GM23338 (cell line): ENCODE measurements around the gene CERK. TPM values are rescaled to one million over a fixed set of nuclear protein-coding genes. Genes with fewer than 3 reads are reported as not detected.

ENCODE experiments used
- ATAC-seq: fragments of 200-7000 bp; cut with Tn5 transposase; 3 replicates; pipeline ENCODE4 v1.9.1; 2020
- DNase-seq: peaks from one replicate; pipeline ENCODE4 v3.0.0-alpha.2; 2015; ENCODE audit warnings: low spot score
- H2AFZ ChIP-seq: fragments of 200-600 bp; sonication (generic); 2 replicates; pipeline ENCODE4 v1.8.0; 2016; ENCODE audit warnings: antibody characterized with exemption, mild to moderate bottlenecking, moderate library complexity
- H3F3A ChIP-seq: fragments of 200-600 bp; sonication (generic); replicated peaks from 2 replicates; pipeline ENCODE4 v1.8.0; 2017; ENCODE audit warnings: antibody characterized with exemption, mixed run types, low read depth
- H3K27ac ChIP-seq: fragments of 200-600 bp; sonication (generic); 2 replicates; pipeline ENCODE4 v1.6.1; 2016; ENCODE audit warnings: low read depth
- H3K27me3 ChIP-seq: fragments of 200-600 bp; sonication (generic); 2 replicates; pipeline ENCODE4 v1.8.0; 2016; ENCODE audit warnings: mild to moderate bottlenecking, mixed run types, moderate library complexity; ENCODE audit not compliant: insufficient read depth
- H3K36me3 ChIP-seq: fragments of 200-600 bp; sonication (generic); 2 replicates; pipeline ENCODE4 v1.8.0; 2016; ENCODE audit warnings: mild to moderate bottlenecking; ENCODE audit not compliant: insufficient read depth
- H3K4me1 ChIP-seq: fragments of 200-600 bp; sonication (generic); 2 replicates; pipeline ENCODE4 v1.8.0; 2016; ENCODE audit warnings: mild to moderate bottlenecking, moderate library complexity; ENCODE audit not compliant: insufficient read depth
- H3K4me2 ChIP-seq: fragments of 200-600 bp; sonication (generic); 2 replicates; pipeline ENCODE4 v1.7.1; 2017; ENCODE audit warnings: mixed run types
- H3K4me3 ChIP-seq: fragments of 200-600 bp; sonication (generic); 2 replicates; pipeline ENCODE4 v1.6.1; 2016; ENCODE audit warnings: mixed run types
- H3K79me2 ChIP-seq: fragments of 200-600 bp; sonication (generic); replicated peaks from 2 replicates; pipeline ENCODE4 v1.8.0; 2017; ENCODE audit warnings: mild to moderate bottlenecking; ENCODE audit not compliant: insufficient read depth
- H3K9me2 ChIP-seq: fragments of 200-600 bp; sonication (generic); 2 replicates; pipeline ENCODE4 v1.8.0; 2017; ENCODE audit not compliant: insufficient read depth
- H4K20me1 ChIP-seq: fragments of 200-600 bp; sonication (generic); replicated peaks from 2 replicates; pipeline ENCODE4 v1.8.0; 2017; ENCODE audit warnings: mild to moderate bottlenecking; ENCODE audit not compliant: insufficient read depth
- H3K27ac Mint-ChIP-seq: 2 replicates; pipeline ENCODE4 v1.8.0; 2020; ENCODE audit warnings: inconsistent platforms, mild to moderate bottlenecking, moderate library complexity, mixed read lengths
- H3K27me3 Mint-ChIP-seq: 3 replicates; pipeline ENCODE4 v1.8.0; 2022; ENCODE audit warnings: low read depth, mild to moderate bottlenecking, moderate library complexity, mixed read lengths, inconsistent platforms; ENCODE audit not compliant: insufficient read depth, poor library complexity
- H3K36me3 Mint-ChIP-seq: 3 replicates; pipeline ENCODE4 v1.8.0; 2021; ENCODE audit warnings: low read depth, mild to moderate bottlenecking, inconsistent platforms, moderate library complexity, mixed read lengths
- H3K4me1 Mint-ChIP-seq: 3 replicates; pipeline ENCODE4 v1.8.0; 2020; ENCODE audit warnings: mild to moderate bottlenecking, inconsistent platforms, mixed read lengths
- H3K4me3 Mint-ChIP-seq: 3 replicates; pipeline ENCODE4 v1.8.0; 2021; ENCODE audit warnings: moderate library complexity, mild to moderate bottlenecking, inconsistent platforms, mixed read lengths
- H3K9me3 Mint-ChIP-seq: 3 replicates; pipeline ENCODE4 v1.8.0; 2020; ENCODE audit warnings: moderate library complexity, mild to moderate bottlenecking, inconsistent platforms, mixed read lengths
- CREB1 ChIP-seq: fragments of 250-450 bp; sonication (Bioruptor Pico); IDR thresholded peaks from 2 replicates; pipeline ENCODE4 v1.5.0; 2020; ENCODE audit warnings: low read depth, mild to moderate bottlenecking, moderate library complexity
- EZH2 ChIP-seq: fragments of 200-600 bp; sonication (generic); IDR thresholded peaks from one replicate; pipeline ENCODE4 v1.8.0; 2017; ENCODE audit warnings: antibody characterized with exemption, mild to moderate bottlenecking, low read depth; ENCODE audit not compliant: unreplicated experiment
- EZH2phosphoT487 ChIP-seq: fragments of 200-600 bp; sonication (generic); IDR thresholded peaks from one replicate; pipeline ENCODE4 v1.8.1; 2018; ENCODE audit warnings: antibody characterized with exemption; ENCODE audit not compliant: unreplicated experiment
- JUNB ChIP-seq: IDR thresholded peaks from one replicate; pipeline ENCODE4 v1.6.1; 2016; ENCODE audit warnings: antibody characterized with exemption; ENCODE audit not compliant: unreplicated experiment
- NANOG ChIP-seq: IDR thresholded peaks from 2 replicates; pipeline ENCODE4 v1.6.1; 2016; ENCODE audit warnings: antibody characterized with exemption, borderline replicate concordance
- POLR2AphosphoS5 ChIP-seq: IDR thresholded peaks from 2 replicates; pipeline ENCODE4 v1.6.1; 2016; ENCODE audit warnings: antibody characterized with exemption, low read depth
- STAT1 ChIP-seq: IDR thresholded peaks from one replicate; pipeline ENCODE4 v1.6.1; 2016; ENCODE audit warnings: antibody characterized with exemption; ENCODE audit not compliant: unreplicated experiment
- ZNF114 ChIP-seq: fragments of 250-450 bp; sonication (Bioruptor Pico); IDR thresholded peaks from 2 replicates; pipeline ENCODE4 v1.5.0; 2020; ENCODE audit warnings: mild to moderate bottlenecking, moderate library complexity
- ZNF331 ChIP-seq: fragments of 250-450 bp; sonication (Bioruptor Pico); IDR thresholded peaks from 2 replicates; pipeline ENCODE4 v1.5.0; 2020; ENCODE audit warnings: low read depth, mild to moderate bottlenecking, moderate library complexity
- polyA plus RNA-seq: library from polyadenylated mRNA; unstranded; fragments of >200 nt; fragmentation: Nextera tagmentation; extraction: Ambion mirVana; gene quantifications from 2 replicates; pipeline ENCODE4 v1.2.1, GENCODE V29; 2016
- total RNA-seq: library from RNA; depleted of rRNA; stranded (reverse); fragments of >200 nt; shearing (Covaris generic); gene quantifications from 2 replicates; pipeline ENCODE4 v1.2.3, GENCODE V29; 2014
- TF ChIP-seq, protein P1 (sequence below): IDR thresholded peaks from 2 replicates; pipeline ENCODE4 v1.6.1; 2016; ENCODE audit warnings: antibody characterized with exemption
- TF ChIP-seq, protein P2 (sequence below): IDR thresholded peaks from one replicate; pipeline ENCODE4 v1.6.1; 2018; ENCODE audit warnings: antibody characterized with exemption; ENCODE audit not compliant: unreplicated experiment
- TF ChIP-seq, protein P3 (sequence below): fragments of 250-450 bp; sonication (Bioruptor Pico); IDR thresholded peaks from 2 replicates; pipeline ENCODE4 v1.5.0; 2020; ENCODE audit warnings: mild to moderate bottlenecking, moderate library complexity
- TF ChIP-seq, protein P4 (sequence below), 2 experiments: fragments of 200-600 bp in 1 of 2; sonication (generic) in 1 of 2; conservative IDR thresholded peaks; 2 replicates each; pipeline versions ENCODE4 v1.5.1 to v1.6.1; 2016 to 2017; ENCODE audit warnings: antibody characterized with exemption in 2 of 2, low read depth in 2 of 2, mild to moderate bottlenecking in 2 of 2, moderate library complexity in 1 of 2

CERK gene
- total and polyA plus RNA-seq, 2 experiments from 2014 or later: 12.7 to 62.9 TPM

DNA sequence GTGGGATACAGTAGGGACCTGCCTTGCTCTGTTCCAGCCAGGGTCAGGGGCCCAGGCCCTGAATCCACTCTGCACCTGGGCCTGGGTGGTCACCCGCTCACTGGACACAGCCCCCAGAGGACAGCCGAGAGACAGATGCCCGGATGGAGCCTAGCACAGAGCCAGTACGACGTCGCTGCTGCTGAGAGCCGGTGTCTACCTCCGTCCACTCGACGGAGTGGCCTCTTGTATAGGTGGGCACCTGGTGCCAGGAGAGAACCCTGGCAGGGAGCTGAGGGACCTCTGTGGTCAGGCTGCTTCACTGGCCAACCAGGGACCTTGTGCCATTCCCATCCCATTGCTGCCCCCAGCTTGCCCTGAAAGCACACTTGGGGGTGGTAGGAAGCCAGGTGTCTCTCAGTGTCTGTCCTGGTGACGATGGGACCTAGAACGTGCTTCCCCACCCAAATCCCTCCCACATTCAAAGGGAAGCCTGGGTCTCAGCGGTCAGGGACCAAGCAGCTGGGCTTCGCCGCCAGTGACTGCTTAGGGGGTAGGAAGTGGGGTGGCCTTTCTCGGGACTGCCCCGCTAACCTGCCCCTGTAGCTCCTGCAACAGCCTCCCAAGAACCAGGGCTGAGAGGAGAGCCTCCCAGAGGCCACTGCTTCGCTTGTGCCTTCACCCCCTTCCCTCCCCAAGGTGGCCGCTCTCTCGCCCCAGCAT is 10.3 kb upstream of the CERK start:
- Histone ChIP-seq H3K27ac (no peak overlapping the region), H3K9me2 (no peaks in the 10 kb centered on the region), H2AFZ (no peak overlapping the region), H3K36me3 (no peaks in the 10 kb centered on the region), H4K20me1 (no peaks in the 10 kb centered on the region), H3K4me1 (no peaks in the 10 kb centered on the region), H3K4me3 (no peak overlapping the region), H3K4me2 (no peak overlapping the region), H3K79me2 (no peaks in the 10 kb centered on the region), H3K27me3 (no peaks in the 10 kb centered on the region), H3F3A (no peaks in the 10 kb centered on the region)
- Mint-ChIP-seq H3K36me3 (no peaks in the 10 kb centered on the region), H3K4me1 (no peaks in the 10 kb centered on the region; the same call in 2 of the 3 replicates), H3K9me3 (peaks cover 3% of the 10 kb centered on the region; the same call in 1 of the 3 replicates), H3K4me3 (no peak overlapping the region; the same call in 2 of the 3 replicates), H3K27me3 (peaks cover 9% of the 10 kb centered on the region), H3K27ac (no peak overlapping the region)
- DNase-seq (no peak), ATAC-seq (no peak)
- no peak for TF ChIP-seq POLR2AphosphoS5
- no peak for TF ChIP-seq JUNB
- TF ChIP-seq, protein P1, sequence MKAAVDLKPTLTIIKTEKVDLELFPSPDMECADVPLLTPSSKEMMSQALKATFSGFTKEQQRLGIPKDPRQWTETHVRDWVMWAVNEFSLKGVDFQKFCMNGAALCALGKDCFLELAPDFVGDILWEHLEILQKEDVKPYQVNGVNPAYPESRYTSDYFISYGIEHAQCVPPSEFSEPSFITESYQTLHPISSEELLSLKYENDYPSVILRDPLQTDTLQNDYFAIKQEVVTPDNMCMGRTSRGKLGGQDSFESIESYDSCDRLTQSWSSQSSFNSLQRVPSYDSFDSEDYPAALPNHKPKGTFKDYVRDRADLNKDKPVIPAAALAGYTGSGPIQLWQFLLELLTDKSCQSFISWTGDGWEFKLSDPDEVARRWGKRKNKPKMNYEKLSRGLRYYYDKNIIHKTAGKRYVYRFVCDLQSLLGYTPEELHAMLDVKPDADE: no peak
- no peak for TF ChIP-seq ZNF114
- TF ChIP-seq, protein P2, sequence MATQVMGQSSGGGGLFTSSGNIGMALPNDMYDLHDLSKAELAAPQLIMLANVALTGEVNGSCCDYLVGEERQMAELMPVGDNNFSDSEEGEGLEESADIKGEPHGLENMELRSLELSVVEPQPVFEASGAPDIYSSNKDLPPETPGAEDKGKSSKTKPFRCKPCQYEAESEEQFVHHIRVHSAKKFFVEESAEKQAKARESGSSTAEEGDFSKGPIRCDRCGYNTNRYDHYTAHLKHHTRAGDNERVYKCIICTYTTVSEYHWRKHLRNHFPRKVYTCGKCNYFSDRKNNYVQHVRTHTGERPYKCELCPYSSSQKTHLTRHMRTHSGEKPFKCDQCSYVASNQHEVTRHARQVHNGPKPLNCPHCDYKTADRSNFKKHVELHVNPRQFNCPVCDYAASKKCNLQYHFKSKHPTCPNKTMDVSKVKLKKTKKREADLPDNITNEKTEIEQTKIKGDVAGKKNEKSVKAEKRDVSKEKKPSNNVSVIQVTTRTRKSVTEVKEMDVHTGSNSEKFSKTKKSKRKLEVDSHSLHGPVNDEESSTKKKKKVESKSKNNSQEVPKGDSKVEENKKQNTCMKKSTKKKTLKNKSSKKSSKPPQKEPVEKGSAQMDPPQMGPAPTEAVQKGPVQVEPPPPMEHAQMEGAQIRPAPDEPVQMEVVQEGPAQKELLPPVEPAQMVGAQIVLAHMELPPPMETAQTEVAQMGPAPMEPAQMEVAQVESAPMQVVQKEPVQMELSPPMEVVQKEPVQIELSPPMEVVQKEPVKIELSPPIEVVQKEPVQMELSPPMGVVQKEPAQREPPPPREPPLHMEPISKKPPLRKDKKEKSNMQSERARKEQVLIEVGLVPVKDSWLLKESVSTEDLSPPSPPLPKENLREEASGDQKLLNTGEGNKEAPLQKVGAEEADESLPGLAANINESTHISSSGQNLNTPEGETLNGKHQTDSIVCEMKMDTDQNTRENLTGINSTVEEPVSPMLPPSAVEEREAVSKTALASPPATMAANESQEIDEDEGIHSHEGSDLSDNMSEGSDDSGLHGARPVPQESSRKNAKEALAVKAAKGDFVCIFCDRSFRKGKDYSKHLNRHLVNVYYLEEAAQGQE: no peak
- no peak for TF ChIP-seq ZNF331 (CRISPR knock-in tag)
- TF ChIP-seq STAT1: no peak
- no peak for TF ChIP-seq EZH2
- no peak for TF ChIP-seq CREB1 (CRISPR knock-in tag)
- TF ChIP-seq NANOG: no peak
- no peak for TF ChIP-seq EZH2phosphoT487
- TF ChIP-seq, protein P3, sequence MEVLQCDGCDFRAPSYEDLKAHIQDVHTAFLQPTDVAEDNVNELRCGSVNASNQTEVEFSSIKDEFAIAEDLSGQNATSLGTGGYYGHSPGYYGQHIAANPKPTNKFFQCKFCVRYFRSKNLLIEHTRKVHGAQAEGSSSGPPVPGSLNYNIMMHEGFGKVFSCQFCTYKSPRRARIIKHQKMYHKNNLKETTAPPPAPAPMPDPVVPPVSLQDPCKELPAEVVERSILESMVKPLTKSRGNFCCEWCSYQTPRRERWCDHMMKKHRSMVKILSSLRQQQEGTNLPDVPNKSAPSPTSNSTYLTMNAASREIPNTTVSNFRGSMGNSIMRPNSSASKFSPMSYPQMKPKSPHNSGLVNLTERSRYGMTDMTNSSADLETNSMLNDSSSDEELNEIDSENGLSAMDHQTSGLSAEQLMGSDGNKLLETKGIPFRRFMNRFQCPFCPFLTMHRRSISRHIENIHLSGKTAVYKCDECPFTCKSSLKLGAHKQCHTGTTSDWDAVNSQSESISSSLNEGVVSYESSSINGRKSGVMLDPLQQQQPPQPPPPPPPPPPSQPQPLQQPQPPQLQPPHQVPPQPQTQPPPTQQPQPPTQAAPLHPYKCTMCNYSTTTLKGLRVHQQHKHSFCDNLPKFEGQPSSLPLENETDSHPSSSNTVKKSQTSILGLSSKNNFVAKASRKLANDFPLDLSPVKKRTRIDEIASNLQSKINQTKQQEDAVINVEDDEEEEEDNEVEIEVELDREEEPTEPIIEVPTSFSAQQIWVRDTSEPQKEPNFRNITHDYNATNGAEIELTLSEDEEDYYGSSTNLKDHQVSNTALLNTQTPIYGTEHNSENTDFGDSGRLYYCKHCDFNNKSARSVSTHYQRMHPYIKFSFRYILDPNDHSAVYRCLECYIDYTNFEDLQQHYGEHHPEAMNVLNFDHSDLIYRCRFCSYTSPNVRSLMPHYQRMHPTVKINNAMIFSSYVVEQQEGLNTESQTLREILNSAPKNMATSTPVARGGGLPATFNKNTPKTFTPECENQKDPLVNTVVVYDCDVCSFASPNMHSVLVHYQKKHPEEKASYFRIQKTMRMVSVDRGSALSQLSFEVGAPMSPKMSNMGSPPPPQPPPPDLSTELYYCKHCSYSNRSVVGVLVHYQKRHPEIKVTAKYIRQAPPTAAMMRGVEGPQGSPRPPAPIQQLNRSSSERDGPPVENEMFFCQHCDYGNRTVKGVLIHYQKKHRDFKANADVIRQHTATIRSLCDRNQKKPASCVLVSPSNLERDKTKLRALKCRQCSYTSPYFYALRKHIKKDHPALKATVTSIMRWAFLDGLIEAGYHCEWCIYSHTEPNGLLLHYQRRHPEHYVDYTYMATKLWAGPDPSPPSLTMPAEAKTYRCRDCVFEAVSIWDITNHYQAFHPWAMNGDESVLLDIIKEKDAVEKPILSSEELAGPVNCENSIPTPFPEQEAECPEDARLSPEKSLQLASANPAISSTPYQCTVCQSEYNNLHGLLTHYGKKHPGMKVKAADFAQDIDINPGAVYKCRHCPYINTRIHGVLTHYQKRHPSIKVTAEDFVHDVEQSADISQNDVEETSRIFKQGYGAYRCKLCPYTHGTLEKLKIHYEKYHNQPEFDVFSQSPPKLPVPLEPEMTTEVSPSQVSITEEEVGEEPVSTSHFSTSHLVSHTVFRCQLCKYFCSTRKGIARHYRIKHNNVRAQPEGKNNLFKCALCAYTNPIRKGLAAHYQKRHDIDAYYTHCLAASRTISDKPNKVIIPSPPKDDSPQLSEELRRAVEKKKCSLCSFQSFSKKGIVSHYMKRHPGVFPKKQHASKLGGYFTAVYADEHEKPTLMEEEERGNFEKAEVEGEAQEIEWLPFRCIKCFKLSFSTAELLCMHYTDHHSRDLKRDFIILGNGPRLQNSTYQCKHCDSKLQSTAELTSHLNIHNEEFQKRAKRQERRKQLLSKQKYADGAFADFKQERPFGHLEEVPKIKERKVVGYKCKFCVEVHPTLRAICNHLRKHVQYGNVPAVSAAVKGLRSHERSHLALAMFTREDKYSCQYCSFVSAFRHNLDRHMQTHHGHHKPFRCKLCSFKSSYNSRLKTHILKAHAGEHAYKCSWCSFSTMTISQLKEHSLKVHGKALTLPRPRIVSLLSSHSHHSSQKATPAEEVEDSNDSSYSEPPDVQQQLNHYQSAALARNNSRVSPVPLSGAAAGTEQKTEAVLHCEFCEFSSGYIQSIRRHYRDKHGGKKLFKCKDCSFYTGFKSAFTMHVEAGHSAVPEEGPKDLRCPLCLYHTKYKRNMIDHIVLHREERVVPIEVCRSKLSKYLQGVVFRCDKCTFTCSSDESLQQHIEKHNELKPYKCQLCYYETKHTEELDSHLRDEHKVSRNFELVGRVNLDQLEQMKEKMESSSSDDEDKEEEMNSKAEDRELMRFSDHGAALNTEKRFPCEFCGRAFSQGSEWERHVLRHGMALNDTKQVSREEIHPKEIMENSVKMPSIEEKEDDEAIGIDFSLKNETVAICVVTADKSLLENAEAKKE (CRISPR knock-in tag): no peak
- TF ChIP-seq, protein P4, sequence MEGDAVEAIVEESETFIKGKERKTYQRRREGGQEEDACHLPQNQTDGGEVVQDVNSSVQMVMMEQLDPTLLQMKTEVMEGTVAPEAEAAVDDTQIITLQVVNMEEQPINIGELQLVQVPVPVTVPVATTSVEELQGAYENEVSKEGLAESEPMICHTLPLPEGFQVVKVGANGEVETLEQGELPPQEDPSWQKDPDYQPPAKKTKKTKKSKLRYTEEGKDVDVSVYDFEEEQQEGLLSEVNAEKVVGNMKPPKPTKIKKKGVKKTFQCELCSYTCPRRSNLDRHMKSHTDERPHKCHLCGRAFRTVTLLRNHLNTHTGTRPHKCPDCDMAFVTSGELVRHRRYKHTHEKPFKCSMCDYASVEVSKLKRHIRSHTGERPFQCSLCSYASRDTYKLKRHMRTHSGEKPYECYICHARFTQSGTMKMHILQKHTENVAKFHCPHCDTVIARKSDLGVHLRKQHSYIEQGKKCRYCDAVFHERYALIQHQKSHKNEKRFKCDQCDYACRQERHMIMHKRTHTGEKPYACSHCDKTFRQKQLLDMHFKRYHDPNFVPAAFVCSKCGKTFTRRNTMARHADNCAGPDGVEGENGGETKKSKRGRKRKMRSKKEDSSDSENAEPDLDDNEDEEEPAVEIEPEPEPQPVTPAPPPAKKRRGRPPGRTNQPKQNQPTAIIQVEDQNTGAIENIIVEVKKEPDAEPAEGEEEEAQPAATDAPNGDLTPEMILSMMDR (conservative IDR thresholded peaks at IDR 0.05; ENCODE audit: low read depth in 2 of 2): no peak
